Mesenchymal stem cell (in vitro differentiated cells and primary cell): ENCODE results near the gene SRC.

ENCODE experiments used
- DNase-seq: peaks from one replicate; pipeline ENCODE4 v3.0.0-alpha.2; 2013
- H2AFZ ChIP-seq: one replicate; pipeline ENCODE4 v1.6.1; 2013; ENCODE audit warnings: low read depth, mild to moderate bottlenecking, control low read depth, inconsistent platforms, low read length, moderate library complexity
- H2AK5ac ChIP-seq: 2 replicates; pipeline ENCODE4 v1.6.1; 2013; ENCODE audit warnings: low read length, moderate library complexity, mild to moderate bottlenecking, inconsistent platforms; ENCODE audit not compliant: severe bottlenecking
- H2BK120ac ChIP-seq: one replicate; pipeline ENCODE4 v1.6.1; 2013; ENCODE audit warnings: low read depth, mild to moderate bottlenecking, inconsistent platforms, low read length, moderate library complexity
- H2BK12ac ChIP-seq, 2 experiments: one replicate each; pipeline ENCODE4 v1.6.1; 2013; ENCODE audit warnings: inconsistent platforms in 2 of 2, low read length in 2 of 2, mild to moderate bottlenecking in 2 of 2, moderate library complexity in 2 of 2, control low read depth in 1 of 2
- H2BK15ac ChIP-seq: one replicate; pipeline ENCODE4 v1.6.1; 2013; ENCODE audit warnings: mild to moderate bottlenecking, low read depth, inconsistent platforms; ENCODE audit not compliant: poor library complexity, severe bottlenecking
- H2BK5ac ChIP-seq: 2 replicates; pipeline ENCODE4 v1.6.1; 2013; ENCODE audit warnings: low read depth, mild to moderate bottlenecking, low read length, control low read depth, inconsistent platforms; ENCODE audit not compliant: poor library complexity, severe bottlenecking
- H3K14ac ChIP-seq, 2 experiments: one replicate each; pipeline ENCODE4 v1.6.1; 2013; ENCODE audit warnings: inconsistent platforms in 2 of 2, low read length in 2 of 2, control low read depth in 1 of 2, mild to moderate bottlenecking in 1 of 2, moderate library complexity in 1 of 2
- H3K18ac ChIP-seq, 2 experiments: one replicate each; pipeline ENCODE4 v1.6.1; 2013; ENCODE audit warnings: inconsistent platforms in 2 of 2, low read length in 2 of 2, control low read depth in 1 of 2, low read depth in 1 of 2, mild to moderate bottlenecking in 1 of 2
- H3K23ac ChIP-seq, 2 experiments: one replicate each; pipeline ENCODE4 v1.6.1; 2013; ENCODE audit warnings: inconsistent platforms in 2 of 2, low read length in 2 of 2, mild to moderate bottlenecking in 2 of 2, moderate library complexity in 2 of 2, control low read depth in 1 of 2
- H3K27ac ChIP-seq: 2 replicates; pipeline ENCODE4 v1.5.1; 2013; ENCODE audit warnings: mild to moderate bottlenecking, moderate library complexity, low read length, control low read depth, inconsistent platforms; ENCODE audit not compliant: poor library complexity, severe bottlenecking
- H3K27me3 ChIP-seq, 2 experiments: 2 replicates each; pipeline versions ENCODE4 v1.6.1 to v1.7.0; 2013; ENCODE audit warnings: low read length in 2 of 2, mild to moderate bottlenecking in 2 of 2, moderate library complexity in 2 of 2, control low read depth in 1 of 2, inconsistent platforms in 1 of 2; ENCODE audit not compliant: control insufficient read depth in 1 of 2, insufficient read depth in 1 of 2
- H3K36me3 ChIP-seq, 2 experiments: 2 replicates each; pipeline versions ENCODE4 v1.6.1 to v1.7.0; 2013; ENCODE audit warnings: low read length in 2 of 2, control low read depth in 1 of 2, inconsistent platforms in 1 of 2, low read depth in 1 of 2, mild to moderate bottlenecking in 1 of 2; ENCODE audit not compliant: insufficient read depth in 2 of 2, control insufficient read depth in 1 of 2
- H3K4ac ChIP-seq, 2 experiments: one replicate each; pipeline ENCODE4 v1.6.1; 2013; ENCODE audit warnings: inconsistent platforms in 2 of 2, low read length in 2 of 2, mild to moderate bottlenecking in 2 of 2, moderate library complexity in 2 of 2, control low read depth in 1 of 2, low read depth in 1 of 2
- H3K4me1 ChIP-seq: 2 replicates; pipeline ENCODE4 v1.6.1; 2013; ENCODE audit warnings: low read depth, low read length, control low read depth; ENCODE audit not compliant: control insufficient read depth, insufficient read depth
- H3K4me2 ChIP-seq: 2 replicates; pipeline ENCODE4 v1.6.1; 2013; ENCODE audit warnings: low read length, mild to moderate bottlenecking, inconsistent platforms; ENCODE audit not compliant: poor library complexity, severe bottlenecking
- H3K4me3 ChIP-seq, 2 experiments: 2 replicates each; pipeline versions ENCODE4 v1.5.1 to v1.7.0; 2013; ENCODE audit warnings: low read length in 2 of 2, mild to moderate bottlenecking in 2 of 2, control low read depth in 1 of 2, low read depth in 1 of 2; ENCODE audit not compliant: insufficient read depth in 1 of 2
- H3K79me1 ChIP-seq: replicated peaks from 2 replicates; pipeline ENCODE4 v1.6.1; 2013; ENCODE audit warnings: mild to moderate bottlenecking, control low read depth, low read length, inconsistent platforms; ENCODE audit not compliant: poor library complexity, severe bottlenecking
- H3K9ac ChIP-seq: 2 replicates; pipeline ENCODE4 v1.7.0; 2013; ENCODE audit warnings: mild to moderate bottlenecking, low read length, moderate library complexity
- H3K9me3 ChIP-seq: 2 replicates; pipeline ENCODE4 v1.7.0; 2013; ENCODE audit warnings: mild to moderate bottlenecking, low read length; ENCODE audit not compliant: control insufficient read depth
- H4K8ac ChIP-seq: one replicate; pipeline ENCODE4 v1.6.1; 2013; ENCODE audit warnings: inconsistent platforms, mild to moderate bottlenecking, low read length, moderate library complexity
- H4K91ac ChIP-seq: one replicate; pipeline ENCODE4 v1.6.1; 2013; ENCODE audit warnings: mild to moderate bottlenecking, low read length, inconsistent platforms
- WGBS: methylation state at CpG from one replicate; pipeline ENCODE4 v1.1.7; 2013; ENCODE audit warnings: mixed read lengths; 5-methylcytosine and 5-hydroxymethylcytosine counted together

Gene SRC

GRCh38 chr20:37364013-37364926, 18.3 kb downstream of the SRC start:
- WGBS = 96% methylated on average over 21 of the region's 21 CpGs
- no peak overlapping the region for H3K9ac ChIP-seq
- H2BK12ac ChIP-seq = no peak overlapping the region

GRCh38 chr20:37364927-37365272, 19.0 kb downstream of the SRC start:
- Histone ChIP-seq H3K18ac (no peak overlapping the region), H3K23ac (no peak overlapping the region)

More at GRCh38 chr20:37364013-37364926, 18.3 kb downstream of the SRC start:
- Histone ChIP-seq H3K14ac (no peak overlapping the region), H2AK5ac (no peak overlapping the region), H3K36me3 (peaks cover 28 to 32% of the 10 kb centered on the region in 2 experiments), H4K8ac (no peak overlapping the region), H3K4me3 (no peak overlapping the region), H3K4ac (no peak overlapping the region), H2BK15ac (no peak overlapping the region), H2BK5ac (no peak overlapping the region), H3K23ac (no peak overlapping the region), H3K27me3 (no peaks in the 10 kb centered on the region), H3K9me3 (no peaks in the 10 kb centered on the region), H2AFZ (no peak overlapping the region), H3K4me2 (no peak overlapping the region), H3K27ac (no peak overlapping the region), H3K18ac (no peak overlapping the region), H2BK120ac (no peak overlapping the region), H3K4me1 (peaks cover 11% of the 10 kb centered on the region), H4K91ac (no peak overlapping the region), H3K79me1 (peaks cover 50% of the 10 kb centered on the region)
- no peak for DNase-seq

GRCh38 chr20:37365760-37366638, 20.1 kb downstream of the SRC start:
- peaks cover 25 to 32% of the 10 kb centered on the region in 2 experiments for H3K36me3 ChIP-seq
- H2BK120ac ChIP-seq = no peak overlapping the region
- H2BK12ac ChIP-seq = no peak overlapping the region
- no peak overlapping the region for H3K18ac ChIP-seq
- no peak overlapping the region for H2BK5ac ChIP-seq
- no peak overlapping the region for H3K14ac ChIP-seq
- no peaks in the 10 kb centered on the region for H3K9me3 ChIP-seq
- H3K4me1 ChIP-seq = peaks cover 8% of the 10 kb centered on the region
- no peak overlapping the region for H3K4me2 ChIP-seq
- no peak for DNase-seq
- H3K27me3 ChIP-seq = no peaks in the 10 kb centered on the region
- no peak overlapping the region for H2BK15ac ChIP-seq
- H3K4me3 ChIP-seq = no peak overlapping the region
- H3K4ac ChIP-seq = no peak overlapping the region
- no peak overlapping the region for H3K23ac ChIP-seq
- no peak overlapping the region for H4K8ac ChIP-seq
- no peak overlapping the region for H2AFZ ChIP-seq
- no peak overlapping the region for H3K27ac ChIP-seq
- no peak overlapping the region for H3K9ac ChIP-seq
- 91% methylated on average over 5 of the region's 6 CpGs for WGBS
- no peak overlapping the region for H2AK5ac ChIP-seq
- no peak overlapping the region for H4K91ac ChIP-seq
- H3K79me1 ChIP-seq = peaks cover 43% of the 10 kb centered on the region

More at GRCh38 chr20:37364927-37365272, 19.0 kb downstream of the SRC start:
- Histone ChIP-seq H3K9ac (no peak overlapping the region), H3K4me1 (peaks cover 9% of the 10 kb centered on the region), H3K36me3 (peaks cover 25 to 32% of the 10 kb centered on the region in 2 experiments), H4K8ac (no peak overlapping the region), H3K9me3 (no peaks in the 10 kb centered on the region), H2BK5ac (no peak overlapping the region), H3K27me3 (no peaks in the 10 kb centered on the region), H3K4me2 (no peak overlapping the region), H2BK12ac (no peak overlapping the region), H2BK15ac (no peak overlapping the region), H2AK5ac (no peak overlapping the region), H3K27ac (no peak overlapping the region), H3K14ac (no peak overlapping the region), H2AFZ (no peak overlapping the region), H3K4me3 (no peak overlapping the region), H2BK120ac (no peak overlapping the region), H4K91ac (no peak overlapping the region), H3K79me1 (peaks cover 46% of the 10 kb centered on the region), H3K4ac (no peak overlapping the region)
- 94% methylated on average over 3 of the region's 3 CpGs for WGBS
- no peak for DNase-seq

- H2AFZ ChIP-seq = no peak overlapping the region
- no peaks in the 10 kb centered on the region for H3K27me3 ChIP-seq
- no peak overlapping the region for H3K4ac ChIP-seq
- H3K9ac ChIP-seq = no peak overlapping the region
- no peak overlapping the region for H2BK120ac ChIP-seq
- no peak for DNase-seq
- H3K79me1 ChIP-seq = peaks cover 39% of the 10 kb centered on the region
- no peak overlapping the region for H2BK15ac ChIP-seq
- no peak overlapping the region for H4K8ac ChIP-seq
- H2BK5ac ChIP-seq = no peak overlapping the region
- no peak overlapping the region for H3K27ac ChIP-seq
- H3K4me1 ChIP-seq = peaks cover 2% of the 10 kb centered on the region
- H3K9me3 ChIP-seq = no peaks in the 10 kb centered on the region
- peaks cover 20 to 32% of the 10 kb centered on the region in 2 experiments for H3K36me3 ChIP-seq
- no peak overlapping the region for H2BK12ac ChIP-seq
- H3K4me3 ChIP-seq = no peak overlapping the region
- WGBS = 81% methylated on average over 2 of the region's 2 CpGs
- no peak overlapping the region for H2AK5ac ChIP-seq
- no peak overlapping the region for H3K18ac ChIP-seq
- no peak overlapping the region for H3K4me2 ChIP-seq
- no peak overlapping the region for H3K14ac ChIP-seq
- H4K91ac ChIP-seq = no peak overlapping the region
- H3K23ac ChIP-seq = no peak overlapping the region
These were observed 20.8 kb downstream of the SRC start for GRCh38 chr20:37366743-37367142.
